IPS DF 19.7 (cell line): ENCODE results near the gene CCDC185.
"Not testable (repeated sequence)": the region's sequence is repeated elsewhere in the genome, so short reads cannot be mapped to it uniquely, and the experiment has no call there.

Experiments
- DNase-seq: peaks from one replicate; pipeline ENCODE4 v3.0.0-alpha.2; 2013; ENCODE audit warnings: low read depth, low spot score

CCDC185 gene

DNA sequence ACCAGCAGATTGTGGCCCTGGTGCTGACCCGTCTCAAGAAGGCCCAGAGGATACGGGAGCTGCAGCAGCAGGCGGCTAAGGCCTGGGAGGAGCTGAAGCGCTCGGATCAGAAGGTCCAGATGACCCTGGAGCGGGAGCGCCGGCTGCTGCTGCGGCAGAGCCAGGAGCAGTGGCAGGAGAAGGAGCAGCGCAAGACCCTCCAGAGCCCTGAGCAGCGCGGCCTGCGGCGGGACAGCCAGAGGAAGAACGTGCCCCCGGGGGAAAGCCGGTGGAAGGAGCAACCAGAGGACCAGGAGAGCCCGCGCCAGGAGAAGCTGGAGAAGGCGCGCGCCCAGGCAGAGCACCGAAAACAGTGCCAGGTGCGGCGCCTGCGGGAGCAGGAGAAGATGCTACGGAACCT is 1.0 kb downstream of the CCDC185 start:
- DNase-seq = no peak

- DNase-seq = no peak
Measured at GRCh38 chr1:223394706-223395105, 1.5 kb downstream of the CCDC185 start.

DNA sequence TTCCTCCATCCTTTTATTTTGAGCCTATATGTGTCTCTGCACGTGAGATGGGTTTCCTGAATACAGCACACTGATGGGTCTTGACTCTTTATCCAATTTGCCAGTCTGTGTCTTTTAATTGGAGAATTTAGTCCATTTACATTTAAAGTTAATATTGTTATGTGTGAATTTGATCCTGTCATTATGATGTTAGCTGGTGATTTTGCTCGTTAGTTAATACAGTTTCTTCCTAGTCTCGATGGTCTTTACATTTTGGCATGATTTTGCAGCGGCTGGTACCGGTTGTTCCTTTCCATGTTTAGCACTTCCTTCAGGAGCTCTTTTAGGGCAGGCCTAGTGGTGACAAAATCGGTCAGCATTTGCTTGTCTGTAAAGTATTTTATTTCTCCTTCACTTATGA is 6.2 kb downstream of the CCDC185 start:
- DNase-seq = not testable (repeated sequence)

DNA sequence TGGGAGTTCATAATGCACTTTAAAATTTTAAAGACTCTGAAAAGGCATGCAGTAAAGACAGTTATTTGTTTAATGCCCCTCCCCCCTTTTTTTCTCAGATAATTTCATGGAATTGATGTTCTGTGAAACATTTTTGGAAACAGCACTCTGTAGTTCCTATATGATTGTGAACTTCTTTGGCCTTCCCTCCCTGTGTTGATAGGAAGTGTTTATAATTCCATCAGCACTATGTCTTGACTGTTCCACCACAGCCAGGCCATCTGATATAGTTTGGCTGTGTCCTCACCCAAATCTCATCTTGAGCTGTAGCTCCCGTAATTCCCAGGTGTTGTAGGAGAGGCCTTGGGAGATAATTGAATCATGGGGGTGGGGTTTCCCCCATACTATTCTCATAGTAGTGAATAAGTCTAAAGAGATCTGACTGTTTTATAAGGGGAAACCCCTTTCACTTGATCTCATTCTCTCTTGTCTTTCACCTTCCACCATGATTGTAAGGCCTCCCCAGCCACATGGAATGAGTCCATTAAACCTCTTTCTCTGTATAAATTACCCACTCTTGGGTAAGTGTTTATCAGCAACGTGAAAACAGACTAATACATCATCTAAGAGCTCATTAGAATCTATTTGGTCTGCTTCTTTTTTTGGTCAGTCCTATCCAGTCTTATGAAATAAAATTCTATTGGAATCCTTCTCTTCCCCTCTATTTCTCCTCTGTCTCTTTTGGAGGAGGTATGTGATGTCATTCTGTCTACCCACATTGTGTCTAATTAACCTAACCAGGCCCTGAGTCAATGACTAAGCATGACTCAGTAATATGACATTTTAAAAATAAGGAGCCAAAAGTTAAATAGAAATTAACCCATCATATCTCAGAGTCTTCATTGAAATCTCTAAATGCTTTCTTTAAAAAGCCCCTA is 8.9 kb downstream of the CCDC185 start:
- DNase-seq = no peak

GRCh38 chr1:223402790-223403142 is 9.6 kb downstream of the CCDC185 start:
- DNase-seq = no peak

DNA sequence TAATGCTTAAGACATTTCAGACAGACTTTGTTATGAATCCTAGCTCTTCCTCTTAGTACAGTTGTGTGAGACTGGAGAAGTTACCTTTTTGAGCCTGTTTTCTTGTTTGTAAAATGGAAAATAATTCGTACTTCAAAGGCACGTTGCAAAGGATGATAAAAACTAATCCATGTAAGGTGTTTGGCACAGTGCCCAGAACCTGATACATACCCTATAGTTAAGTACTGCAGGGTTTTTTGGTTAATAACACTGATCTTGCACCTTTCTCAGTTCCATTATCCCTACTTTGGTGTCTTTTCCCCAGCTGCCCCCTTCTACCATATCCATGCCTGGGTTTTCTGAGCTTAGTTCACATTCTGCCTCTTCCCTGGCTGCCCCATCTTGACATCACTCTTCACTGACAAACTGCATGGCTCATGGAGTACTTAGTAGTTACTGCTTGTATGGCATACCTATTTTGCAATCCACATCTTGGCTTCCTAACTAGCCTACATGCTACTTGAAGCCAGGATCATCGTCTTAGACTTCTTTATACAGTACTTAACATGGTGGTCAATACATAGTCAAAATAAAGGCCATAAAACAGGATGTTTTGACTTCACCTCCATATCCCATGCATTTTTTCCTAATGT is 10.1 kb downstream of the CCDC185 start:
- no peak for DNase-seq

GRCh38 chr1:223405507-223405906 is 12.3 kb downstream of the CCDC185 start:
- no peak for DNase-seq

DNA sequence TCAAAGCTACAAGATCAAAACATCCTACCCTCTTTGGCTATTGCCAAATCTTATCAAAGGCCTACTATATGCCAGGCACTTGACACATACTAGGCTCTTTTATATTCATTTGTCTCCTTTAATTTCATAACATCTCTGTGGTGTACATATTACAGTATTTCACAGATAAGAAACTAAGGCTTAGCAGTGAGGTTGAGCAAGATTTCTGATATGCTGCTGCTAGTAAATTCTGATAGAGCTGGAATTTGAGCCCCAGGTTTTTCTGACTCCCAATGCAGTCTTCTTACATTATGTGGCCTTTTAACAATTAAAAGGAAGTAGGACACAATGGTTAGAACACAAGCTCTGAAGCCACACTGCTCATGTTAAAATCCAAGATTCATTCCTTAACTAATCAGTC is 16.8 kb downstream of the CCDC185 start:
- DNase-seq = no peak

DNA sequence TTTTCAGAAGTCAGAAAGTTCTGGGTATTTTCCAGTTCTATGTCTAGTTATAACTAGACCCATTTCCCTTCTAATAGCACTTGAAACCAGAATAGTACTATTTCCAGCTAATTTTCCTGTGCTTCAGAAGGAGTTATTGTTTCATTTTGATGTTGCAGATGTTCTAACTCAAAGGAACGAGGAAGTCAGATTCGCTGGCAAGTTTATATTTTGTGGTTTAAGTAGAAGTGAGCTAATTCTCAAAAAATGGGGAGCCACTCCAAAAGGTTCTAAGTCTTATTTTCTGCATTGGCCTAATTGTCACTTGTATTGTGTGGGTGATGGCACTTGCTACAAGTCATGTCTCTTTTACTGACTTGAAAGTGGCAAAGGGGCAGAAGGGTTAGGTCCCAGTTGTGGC is 18.1 kb downstream of the CCDC185 start:
- no peak for DNase-seq

DNA sequence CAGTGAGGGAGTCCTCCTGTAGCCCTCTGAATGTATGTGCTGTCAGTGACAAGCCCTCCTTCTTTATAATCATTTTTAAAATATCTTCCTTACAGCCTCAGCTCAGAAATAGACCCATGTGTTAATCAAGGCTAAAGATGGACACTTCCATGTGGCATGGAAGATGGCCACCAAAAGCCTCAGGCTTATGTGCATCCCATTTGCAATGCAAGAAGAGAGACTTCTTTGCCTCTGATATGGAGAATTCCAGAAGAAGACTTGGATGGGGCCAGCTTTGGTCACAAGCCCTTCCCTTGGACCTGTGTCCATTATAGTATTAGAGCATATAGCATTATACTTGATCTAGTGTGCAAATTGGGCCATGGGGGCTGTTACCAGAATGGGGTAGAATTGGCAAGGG is 18.5 kb downstream of the CCDC185 start:
- DNase-seq = no peak

DNA sequence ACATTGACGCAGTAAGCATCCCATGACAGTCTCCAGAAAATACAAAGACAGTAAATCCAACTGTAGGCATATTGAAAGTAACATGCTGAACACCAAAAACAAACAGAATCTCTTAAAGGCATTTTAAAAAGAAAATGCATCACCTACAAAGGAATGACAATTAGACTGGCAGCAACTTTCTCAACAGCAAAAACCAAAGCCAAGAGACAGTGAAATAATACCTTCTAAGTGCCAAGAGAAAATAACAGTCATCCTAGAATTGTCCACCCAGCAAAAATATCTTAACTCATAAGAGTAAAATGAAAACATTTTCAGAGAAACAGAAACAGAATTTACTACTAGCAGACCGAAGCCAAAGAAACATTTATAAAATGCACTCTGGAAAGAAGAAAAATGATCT is 20.0 kb downstream of the CCDC185 start:
- DNase-seq = no peak

GRCh38 chr1:223417444-223417843 is 24.2 kb downstream of the CCDC185 start:
- DNase-seq = no peak

DNA sequence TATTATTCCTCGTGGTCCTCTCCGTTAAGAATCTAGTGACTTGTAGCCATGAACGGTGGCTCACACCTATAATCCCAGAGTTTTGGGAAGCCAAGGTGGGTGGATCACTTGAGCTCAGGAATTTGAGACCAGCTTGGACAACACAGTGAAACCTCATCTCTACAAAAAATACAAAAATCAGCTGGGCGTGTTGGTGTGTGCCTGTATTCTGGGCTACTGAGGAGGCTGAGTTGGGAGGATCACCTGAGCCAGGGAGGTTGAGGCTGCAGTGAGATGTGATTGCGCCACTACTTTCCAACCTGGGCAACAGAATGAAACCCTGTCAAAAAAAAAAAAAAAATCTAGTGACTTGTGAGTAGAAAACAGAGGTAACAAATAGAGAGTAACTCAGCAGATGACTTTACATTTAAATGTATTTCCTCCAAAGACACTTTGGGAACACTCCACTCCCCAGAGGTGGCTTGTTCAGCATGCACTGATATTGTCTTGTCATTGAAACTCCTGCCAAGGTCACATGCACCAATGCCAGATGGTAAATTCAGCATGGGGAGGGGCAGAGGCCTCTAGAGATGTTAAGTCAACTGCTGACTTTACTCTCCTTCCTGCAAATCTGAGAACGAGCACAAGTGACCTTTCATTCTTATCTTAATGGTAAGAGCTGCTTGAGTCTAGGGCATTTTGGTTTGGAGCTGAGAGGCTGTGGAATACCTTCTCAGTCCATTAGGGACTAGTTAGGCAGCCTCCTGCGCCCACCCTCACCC is 24.9 kb downstream of the CCDC185 start:
- DNase-seq = no peak

GRCh38 chr1:223419115-223419514 is 25.9 kb downstream of the CCDC185 start:
- DNase-seq = no peak

GRCh38 chr1:223419561-223419960 is 26.3 kb downstream of the CCDC185 start:
- DNase-seq = no peak

DNA sequence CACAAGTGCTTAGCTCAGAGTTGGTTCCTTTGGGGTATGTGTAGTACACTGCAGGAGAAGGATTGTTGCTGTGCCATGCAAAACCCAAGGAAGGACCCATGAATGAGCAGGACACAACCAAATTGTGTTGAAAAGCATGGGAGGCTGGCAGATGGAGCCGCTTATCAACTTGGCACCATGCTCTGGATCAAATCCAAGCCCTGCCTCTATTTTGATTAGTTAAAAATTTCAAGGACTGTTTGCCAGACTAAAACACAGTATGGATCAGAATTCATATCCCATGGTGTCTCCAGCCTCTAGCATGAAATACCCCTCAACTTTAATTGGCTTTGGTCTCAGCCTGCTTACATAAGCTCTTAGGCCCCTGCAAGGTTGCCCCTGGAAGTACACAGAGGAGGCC is 27.8 kb downstream of the CCDC185 start:
- DNase-seq = no peak

GRCh38 chr1:223421676-223422075 is 28.5 kb downstream of the CCDC185 start:
- DNase-seq = no peak

- no peak for DNase-seq
Measured at GRCh38 chr1:223422911-223423310, 29.7 kb downstream of the CCDC185 start.

DNA sequence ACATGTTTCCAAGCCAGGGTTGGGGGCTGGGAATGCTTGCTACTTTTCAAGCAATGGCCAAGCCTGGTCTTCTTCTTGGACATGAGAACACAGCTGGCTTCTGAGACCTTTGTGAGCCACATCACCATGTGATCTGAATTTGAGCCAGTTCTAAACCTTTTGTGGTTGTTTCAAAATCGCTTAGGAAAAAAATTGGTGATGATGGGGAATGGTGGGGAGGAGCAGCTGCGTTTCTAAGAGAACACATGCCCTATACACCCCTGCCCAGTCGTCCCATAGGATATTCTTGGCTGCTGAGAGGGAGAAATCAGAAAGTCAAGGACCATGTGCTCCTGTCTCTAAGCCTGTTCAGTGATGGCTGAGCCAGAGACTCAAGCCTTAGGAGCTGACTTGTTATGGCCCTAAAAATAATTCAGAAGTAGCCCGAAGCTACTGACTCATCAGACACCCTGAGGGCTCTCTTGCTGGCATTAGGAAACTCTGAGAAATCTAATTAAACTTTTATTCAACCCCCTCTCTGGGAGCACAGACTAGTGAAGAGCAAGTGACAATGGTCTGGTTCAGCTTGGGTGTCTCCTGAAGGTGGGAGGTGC is 30.5 kb downstream of the CCDC185 start:
- DNase-seq = no peak

DNA sequence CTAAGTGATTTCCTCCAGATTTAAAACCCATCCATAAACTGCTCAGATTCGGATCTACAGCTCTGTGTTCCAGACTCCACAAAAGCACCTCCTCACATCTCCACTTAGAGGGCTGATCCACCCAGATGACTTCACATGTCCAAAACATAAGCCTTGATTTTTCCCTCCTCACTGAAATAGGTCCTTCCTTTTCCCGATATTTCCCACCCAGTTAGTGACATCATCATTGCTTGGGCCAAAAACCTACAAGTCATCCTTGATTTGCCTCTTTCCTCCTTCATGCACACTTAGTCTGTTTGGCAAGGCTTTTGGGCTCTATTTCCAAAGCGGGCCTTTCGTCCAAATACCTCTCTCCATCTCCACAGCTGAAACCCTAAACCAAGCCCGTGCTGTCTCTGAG is 32.3 kb downstream of the CCDC185 start:
- DNase-seq = no peak

DNA sequence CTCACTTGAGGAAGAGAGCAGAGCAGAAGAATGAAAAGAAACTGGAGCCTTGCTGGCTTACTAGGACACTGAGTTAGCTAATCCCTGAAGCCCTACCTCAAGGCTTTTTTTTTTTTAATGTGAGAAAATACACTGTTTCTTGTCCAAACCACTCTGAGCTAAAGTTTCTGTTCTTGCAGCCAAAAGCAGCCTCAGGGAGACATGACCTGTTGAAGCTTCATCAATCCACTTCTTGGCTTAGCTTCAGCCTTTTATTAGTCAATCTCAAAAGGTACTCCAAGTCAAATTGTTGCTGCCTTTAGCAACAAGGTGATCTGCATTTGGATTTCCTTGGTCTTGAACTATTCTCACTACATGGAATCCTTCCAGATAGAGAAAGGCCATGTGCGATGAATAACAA is 33.7 kb downstream of the CCDC185 start:
- DNase-seq = no peak

DNA sequence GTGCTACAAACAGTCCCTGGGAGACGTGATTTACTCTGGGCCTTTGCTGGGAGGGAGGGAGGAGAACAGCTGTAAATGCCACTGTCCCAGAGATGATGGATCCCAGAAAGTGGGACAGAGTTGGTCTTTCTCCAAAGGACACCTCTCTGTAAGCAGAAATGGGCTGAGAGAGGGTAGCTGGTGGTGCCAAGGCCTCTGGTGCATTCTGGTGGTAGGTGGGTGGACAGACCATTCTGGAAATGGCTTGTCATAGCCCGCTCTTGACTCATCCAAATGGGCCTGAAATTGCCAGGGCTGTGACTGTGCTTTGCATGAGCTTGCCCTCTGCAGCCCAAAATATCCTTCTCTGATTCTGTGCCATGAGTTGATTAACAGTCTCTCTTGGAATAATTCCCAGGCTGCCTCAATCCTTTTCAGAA is 36.1 kb downstream of the CCDC185 start:
- DNase-seq = no peak
